Naive thymus-derived CD4-positive, alpha-beta T cell (primary cell): ENCODE results near the gene CRB1. TPM values are rescaled to one million over a fixed set of nuclear protein-coding genes. Genes with fewer than 3 reads are reported as not detected.

Source experiments
- ATAC-seq: fragments of 150-1000 bp; cut with Tn5 transposase; 2 replicates; pipeline ENCODE4 v1.10.0; 2021; ENCODE audit warnings: mild to moderate bottlenecking, moderate library complexity
- CTCF ChIA-PET: fragments of 350-600 bp; sonication (Branson Sonifier 250); formaldehyde crosslinking; loops from one replicate; lab custom pipeline; 2021; ENCODE audit warnings: antibody characterized with exemption; lab: Charles Lee
- POLR2A ChIA-PET: fragments of 350-600 bp; sonication (Branson Sonifier 250); formaldehyde crosslinking; loops from one replicate; lab custom pipeline; 2021; ENCODE audit warnings: antibody characterized with exemption, inconsistent platforms; lab: Charles Lee
- DNase-seq, 9 donors: peaks; one replicate each; pipeline versions ENCODE4 v3.0.0 to v3.0.0-alpha.2; 2020 to 2022; ENCODE audit warnings: mixed read lengths in 1 of 9
- H3K27ac ChIP-seq: one replicate; pipeline ENCODE4 v1.7.0; 2013; ENCODE audit warnings: mild to moderate bottlenecking, low read depth, low read length, moderate library complexity
- H3K27me3 ChIP-seq, 2 donors: one replicate each; pipeline ENCODE4 v1.7.0; 2013; ENCODE audit warnings: low read length in 2 of 2, mild to moderate bottlenecking in 2 of 2, moderate library complexity in 2 of 2; ENCODE audit not compliant: control insufficient read depth in 2 of 2, insufficient read depth in 2 of 2
- H3K36me3 ChIP-seq, 3 experiments: 1 replicate in 2 of 3; 2 replicates in 1 of 3; pipeline ENCODE4 v1.7.0; 2013; ENCODE audit warnings: low read length in 3 of 3, mild to moderate bottlenecking in 3 of 3, moderate library complexity in 1 of 3; ENCODE audit not compliant: insufficient read depth in 3 of 3, control insufficient read depth in 2 of 3
- H3K4me1 ChIP-seq, 2 donors: one replicate each; pipeline ENCODE4 v1.7.0; 2013; ENCODE audit warnings: low read length in 2 of 2, mild to moderate bottlenecking in 2 of 2, moderate library complexity in 1 of 2; ENCODE audit not compliant: control insufficient read depth in 2 of 2, insufficient read depth in 2 of 2
- H3K4me3 ChIP-seq: 2 replicates; pipeline ENCODE4 v1.7.0; 2013; ENCODE audit warnings: mild to moderate bottlenecking, low read length
- H3K9me3 ChIP-seq, 3 experiments: 1 replicate in 2 of 3; 2 replicates in 1 of 3; pipeline ENCODE4 v1.7.0; 2013; ENCODE audit warnings: low read length in 3 of 3; ENCODE audit not compliant: control insufficient read depth in 2 of 3
- H3K27ac Mint-ChIP-seq, 9 donors: one replicate each; pipeline ENCODE4 v1.8.0; 2020 to 2022; ENCODE audit warnings: mixed read lengths in 9 of 9, mild to moderate bottlenecking in 8 of 9, moderate library complexity in 5 of 9, inconsistent platforms in 2 of 9
- H3K27me3 Mint-ChIP-seq, 5 donors: one replicate each; pipeline ENCODE4 v1.8.0; 2021 to 2022; ENCODE audit warnings: mixed read lengths in 5 of 5, mild to moderate bottlenecking in 1 of 5
- H3K36me3 Mint-ChIP-seq, 5 donors: one replicate each; pipeline ENCODE4 v1.8.0; 2020 to 2022; ENCODE audit warnings: mixed read lengths in 5 of 5, mild to moderate bottlenecking in 3 of 5, inconsistent platforms in 1 of 5
- H3K4me1 Mint-ChIP-seq, 7 donors: one replicate each; pipeline ENCODE4 v1.8.0; 2020 to 2022; ENCODE audit warnings: mixed read lengths in 7 of 7, mild to moderate bottlenecking in 3 of 7, inconsistent platforms in 1 of 7
- H3K4me3 Mint-ChIP-seq, 10 donors: one replicate each; pipeline ENCODE4 v1.8.0; 2020 to 2022; ENCODE audit warnings: mild to moderate bottlenecking in 10 of 10, mixed read lengths in 10 of 10, moderate library complexity in 6 of 10, inconsistent platforms in 2 of 10
- H3K9me3 Mint-ChIP-seq, 11 donors: one replicate each; pipeline ENCODE4 v1.8.0; 2020 to 2022; ENCODE audit warnings: mixed read lengths in 11 of 11, mild to moderate bottlenecking in 4 of 11, inconsistent platforms in 1 of 11, moderate library complexity in 1 of 11
- intact Hi-C, 2 donors: fragments of 100-400 bp; cut with micrococcal nuclease; formaldehyde crosslinking; loops; one replicate each; pipeline ENCODE4 v1.15.1; 2023
- polyA plus RNA-seq, 2 donors: library from polyadenylated mRNA; unstranded; fragments of 300-500 nt; fragmentation: Illumina TruSeq; gene quantifications; one replicate each; pipeline ENCODE4 v1.2.3, GENCODE V29; 2021
- total RNA-seq, 6 experiments: library from RNA in 5 of 6; stranded (reverse) in 5 of 6; gene quantifications; 1 replicate in 5 of 6; 2 replicates in 1 of 6; pipeline ENCODE4 v1.2.3 and lab custom pipeline; 2021 to 2026

Gene CRB1
- total and polyA plus RNA-seq, 7 experiments from 2014 or later = 0.08 to 3.2 (median 0.49) TPM; not detected in 2

- peak; percentile 69 for ATAC-seq
- ChIA-PET CTCF (interaction anchor here (0.6 to 2.3 kb wide), 6 partner anchors 11 to 724 kb away, joined by 3 to 15 read pairs (median 7); no protein-coding TSS in a partner anchor), POLR2A (no interaction called here)
- H3K4me3 ChIP-seq = no peak overlapping the region
- Mint-ChIP-seq H3K27me3 (no peaks in the 10 kb centered on the region), H3K36me3 (no peaks in the 10 kb centered on the region), H3K27ac (no peak overlapping the region), H3K4me1 (no peaks in the 10 kb centered on the region), H3K4me3 (no peak overlapping the region), H3K9me3 (no peaks in the 10 kb centered on the region)
- H3K27ac ChIP-seq = no peak overlapping the region
- H3K9me3 ChIP-seq = no peaks in the 10 kb centered on the region
- peak in 6 of 9 donors; percentile 9 to 53 (median 37) for DNase-seq
- no peaks in the 10 kb centered on the region for H3K36me3 ChIP-seq
- H3K4me1 ChIP-seq = no peaks in the 10 kb centered on the region
- intact Hi-C loops = loop anchor here (1.0 to 10.0 kb wide), 11 partner anchors 80 to 1168 kb away; partner anchors contain the start of gene NEK7 (in 1 of the 2)
- no peaks in the 10 kb centered on the region for H3K27me3 ChIP-seq
These were observed 258.8 kb downstream of the CRB1 start for GRCh38 chr1:197526736-197527371.

Other genes starting within 250 kb of the CRB1 start
- gene F13B, start 201.0 kb upstream of the CRB1 start, total RNA-seq = not detected
- not detected for gene F13B, start 201.0 kb upstream of the CRB1 start, polyA plus RNA-seq
- gene ASPM, start 121.6 kb upstream of the CRB1 start, total RNA-seq = 10 to 100 TPM in 1 of 5 experiments, under 1 TPM in 4; 0.08 to 48.8 (median 0.24) TPM
- under 1 TPM in 1 of 2 donors, not detected in 1; 0.03 TPM for gene ASPM, start 121.6 kb upstream of the CRB1 start, polyA plus RNA-seq
- 10 to 100 TPM in 2 of 5 experiments, 1 to 10 TPM in 3; 5.9 to 13.6 (median 7.2) TPM for gene ZBTB41, start 67.0 kb upstream of the CRB1 start, total RNA-seq
- gene ZBTB41, start 67.0 kb upstream of the CRB1 start, polyA plus RNA-seq = 1 to 10 TPM; 3.4 to 4.2 TPM